GM21529 (cell line): ENCODE results near the gene SYNE1.
"Not testable (repeated sequence)": the region's sequence is repeated elsewhere in the genome, so short reads cannot be mapped to it uniquely, and the experiment has no call there.

ENCODE experiments used
- ATAC-seq: cut with Tn5 transposase; IDR thresholded peaks from one replicate; pipeline ENCODE4 v1.9.1; 2021; ENCODE audit not compliant: unreplicated experiment

Gene SYNE1

GRCh38 chr6:152151920-152152319 lies 485.2 kb downstream of the SYNE1 start:
- ATAC-seq: no peak

GRCh38 chr6:152150196-152150595 lies 487.0 kb downstream of the SYNE1 start:
- ATAC-seq: no peak

DNA sequence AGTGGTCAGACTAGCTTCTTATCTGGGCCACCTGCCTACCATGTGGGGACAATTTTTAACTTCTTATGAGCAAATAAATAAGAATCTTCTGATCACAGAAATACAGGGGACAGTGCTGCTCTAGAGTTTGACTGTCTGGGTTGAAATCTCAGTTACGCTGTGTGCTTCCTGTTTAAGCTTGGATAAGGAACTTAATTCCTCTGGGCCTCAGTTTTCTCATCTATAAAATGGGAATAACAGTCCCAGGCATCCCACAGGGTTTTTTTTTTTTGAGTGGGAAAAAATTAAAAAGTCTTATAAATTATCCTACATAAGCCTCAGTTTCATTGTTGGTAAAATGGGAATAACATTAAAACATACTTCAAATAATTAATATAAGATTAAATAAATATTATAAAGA lies 488.8 kb downstream of the SYNE1 start:
- no peak for ATAC-seq

DNA sequence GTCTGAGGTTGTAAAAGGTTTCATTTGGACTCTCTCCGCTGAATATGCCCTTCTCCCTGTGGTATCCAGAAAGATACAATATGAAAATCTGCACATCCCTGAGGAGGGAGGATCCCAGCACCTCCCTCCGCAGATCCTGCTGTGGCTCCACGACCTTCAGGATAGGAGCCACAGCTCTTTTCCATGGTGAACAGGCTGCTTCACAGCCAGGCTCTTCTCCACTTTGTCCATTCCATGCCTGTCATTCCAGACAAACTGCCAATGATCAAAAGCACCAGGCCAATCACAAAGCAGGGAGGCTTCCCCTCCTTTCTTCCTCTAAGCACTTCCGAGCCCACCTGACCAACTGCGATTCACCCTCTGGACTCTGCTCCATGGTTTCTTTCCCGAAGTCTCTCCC lies 489.9 kb downstream of the SYNE1 start:
- ATAC-seq: no peak

GRCh38 chr6:152146385-152146784 lies 490.8 kb downstream of the SYNE1 start:
- ATAC-seq: no peak

- ATAC-seq: no peak
Measured at GRCh38 chr6:152143359-152143758, 493.8 kb downstream of the SYNE1 start.

GRCh38 chr6:152142105-152142504 lies 495.1 kb downstream of the SYNE1 start:
- no peak for ATAC-seq

DNA sequence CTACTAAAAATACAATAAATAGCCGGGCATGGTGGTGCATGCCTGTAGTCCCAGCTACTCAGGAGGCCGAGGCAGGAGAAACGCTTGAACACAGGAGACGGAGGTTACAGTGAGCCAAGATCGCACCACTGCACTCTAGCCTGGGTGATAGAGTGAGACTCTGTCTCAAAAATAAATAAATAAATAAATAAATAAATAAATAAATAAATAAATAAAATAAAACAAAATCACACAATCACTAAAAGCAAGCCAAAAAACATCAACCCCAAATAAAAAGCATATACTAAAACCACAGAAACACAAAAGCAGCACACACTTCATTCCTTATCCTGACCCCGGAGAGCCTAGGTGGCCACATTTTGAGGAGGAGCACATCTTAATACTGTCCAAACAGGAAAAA lies 498.8 kb downstream of the SYNE1 start:
- not testable (repeated sequence) for ATAC-seq

DNA sequence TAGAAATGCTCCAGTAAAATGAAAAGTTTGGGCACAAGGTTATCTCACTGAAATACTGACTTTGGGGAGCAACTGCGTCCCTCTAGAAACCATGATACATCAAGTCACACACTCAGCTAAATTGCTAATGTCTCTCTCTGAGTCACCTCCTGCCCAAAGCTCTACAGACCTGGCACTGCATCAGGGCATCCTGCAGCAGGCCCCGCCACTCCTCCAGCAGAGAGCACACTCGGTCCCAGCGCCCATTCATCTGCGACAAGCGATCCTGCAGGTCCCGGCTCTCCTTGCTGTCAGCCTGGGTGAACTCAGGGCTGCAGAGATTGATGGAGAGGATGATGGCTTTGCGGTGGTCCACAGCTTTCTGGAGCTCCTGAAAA lies 500.7 kb downstream of the SYNE1 start:
- no peak for ATAC-seq

DNA sequence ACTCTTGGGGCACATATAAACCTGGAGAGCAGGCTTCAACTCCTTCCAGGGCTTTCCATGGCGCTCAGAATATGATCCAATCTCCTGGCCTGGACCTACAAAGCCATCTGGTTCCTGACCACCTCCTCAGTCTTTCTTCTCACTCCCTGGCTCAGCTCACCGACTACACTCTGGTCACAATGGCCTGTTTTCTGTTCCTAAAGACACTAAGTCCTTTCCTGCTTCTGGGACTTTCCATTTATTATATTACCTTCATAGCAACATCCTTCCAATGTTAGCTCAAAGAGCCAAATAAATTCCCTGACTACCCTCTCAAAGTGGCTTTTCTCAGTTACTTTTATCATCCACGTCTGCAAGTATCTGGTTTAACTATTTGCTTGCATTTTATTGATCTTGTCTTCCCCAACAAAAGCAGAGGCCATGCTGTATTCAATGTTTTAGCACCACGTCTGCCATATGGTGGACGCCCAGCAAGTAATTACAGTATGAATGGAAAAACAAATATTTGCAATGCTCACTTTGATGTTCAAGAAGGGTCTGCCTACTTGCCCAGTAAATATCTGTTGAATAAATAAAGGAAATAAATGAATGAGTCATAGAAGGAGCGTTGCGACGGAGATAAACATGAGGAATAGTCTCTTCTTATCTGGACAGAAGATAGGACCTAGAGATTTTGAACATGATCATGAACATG lies 501.3 kb downstream of the SYNE1 start:
- ATAC-seq: no peak

GRCh38 chr6:152130441-152130840 lies 506.7 kb downstream of the SYNE1 start:
- no peak for ATAC-seq

GRCh38 chr6:152129691-152130151 lies 507.4 kb downstream of the SYNE1 start:
- ATAC-seq: no peak

GRCh38 chr6:152127432-152128165 lies 509.6 kb downstream of the SYNE1 start:
- ATAC-seq: no peak

DNA sequence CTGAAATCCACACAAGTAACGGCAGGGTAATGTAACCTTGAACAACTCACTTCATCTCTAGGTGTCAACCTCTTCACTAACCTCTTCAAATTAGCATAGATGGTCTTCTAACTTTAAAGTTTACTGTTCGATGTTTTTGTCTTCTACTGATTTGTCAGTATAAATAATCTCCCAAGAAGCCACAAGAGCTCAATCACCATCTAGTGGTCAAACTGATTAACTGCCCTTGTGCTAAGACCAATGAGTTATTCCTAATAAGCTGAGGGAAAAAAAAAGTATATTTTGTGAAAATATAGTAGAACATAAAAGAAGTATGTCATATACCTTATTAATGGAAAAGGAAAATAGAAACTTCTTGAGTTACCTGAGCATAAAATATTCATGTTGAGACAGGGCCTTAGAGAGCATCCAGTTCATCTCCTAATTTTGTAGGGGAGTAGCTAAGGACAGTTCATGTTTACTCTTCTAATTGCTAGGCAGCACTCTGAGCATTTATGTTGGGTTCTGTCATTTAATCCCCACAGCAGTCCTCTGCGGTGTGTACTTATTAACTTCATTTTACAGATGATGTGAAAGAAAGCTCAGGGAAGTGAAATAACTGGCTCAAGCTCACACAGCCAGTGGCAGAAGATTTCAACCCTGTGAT lies 512.6 kb downstream of the SYNE1 start:
- peak; percentile 75 for ATAC-seq

DNA sequence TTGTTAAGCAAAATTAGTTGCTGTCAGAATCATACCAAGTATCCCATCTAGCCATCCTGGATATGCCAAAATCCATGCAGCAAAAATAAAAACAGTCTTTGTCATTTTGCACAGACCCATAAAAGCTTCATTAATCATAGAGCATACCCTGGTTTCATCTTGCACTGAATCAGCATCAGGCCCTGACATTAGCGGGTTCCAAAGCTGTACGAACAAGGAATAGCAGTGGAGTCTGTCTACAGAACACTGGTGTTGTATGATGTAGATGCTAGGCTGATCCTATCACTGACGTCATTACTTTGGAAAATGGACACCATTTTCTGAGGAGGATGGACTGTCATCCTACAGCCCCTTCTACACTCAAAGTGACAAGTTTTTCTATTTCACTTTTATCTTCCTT lies 514.1 kb downstream of the SYNE1 start:
- no peak for ATAC-seq

- no peak for ATAC-seq
Measured at GRCh38 chr6:152122434-152122833, 514.7 kb downstream of the SYNE1 start.

DNA sequence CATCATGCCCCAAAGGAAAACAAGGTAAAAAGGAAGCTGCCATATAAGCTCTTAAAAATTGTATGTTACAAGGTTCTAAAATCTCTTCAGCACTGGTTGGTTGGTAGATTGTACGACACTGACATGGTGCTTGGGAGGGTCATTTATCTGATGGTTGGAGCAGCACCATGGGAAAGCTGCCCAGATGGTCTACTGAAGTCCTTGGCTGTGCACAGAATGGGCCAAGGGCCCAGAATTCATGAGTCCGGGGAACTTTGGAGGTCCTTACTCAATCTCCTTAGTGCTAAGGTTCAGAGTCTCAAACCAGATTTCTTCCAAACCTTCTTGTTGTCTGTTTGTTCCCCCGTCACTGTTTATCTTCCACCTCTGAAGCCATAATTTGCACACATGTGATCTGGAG lies 515.3 kb downstream of the SYNE1 start:
- ATAC-seq: no peak

DNA sequence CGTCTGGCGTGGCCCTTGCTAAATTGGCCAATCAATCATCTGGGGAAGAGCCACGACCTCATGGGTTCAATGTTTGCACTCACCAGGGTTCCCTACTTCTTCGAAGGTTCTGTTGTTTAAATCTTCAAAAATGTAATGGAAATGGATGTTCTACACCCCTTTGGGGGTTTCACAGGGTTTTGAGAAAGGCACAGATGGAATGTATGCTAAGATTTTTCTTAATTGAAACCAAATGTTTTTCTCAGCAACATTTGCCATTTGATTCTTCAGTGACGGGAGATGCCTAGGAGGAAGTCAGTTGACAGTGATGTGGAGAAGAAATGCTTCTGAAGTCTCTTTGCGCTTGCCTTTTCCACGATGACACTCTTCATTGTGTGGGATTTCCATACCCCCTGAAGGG lies 517.3 kb downstream of the SYNE1 start:
- ATAC-seq: no peak

DNA sequence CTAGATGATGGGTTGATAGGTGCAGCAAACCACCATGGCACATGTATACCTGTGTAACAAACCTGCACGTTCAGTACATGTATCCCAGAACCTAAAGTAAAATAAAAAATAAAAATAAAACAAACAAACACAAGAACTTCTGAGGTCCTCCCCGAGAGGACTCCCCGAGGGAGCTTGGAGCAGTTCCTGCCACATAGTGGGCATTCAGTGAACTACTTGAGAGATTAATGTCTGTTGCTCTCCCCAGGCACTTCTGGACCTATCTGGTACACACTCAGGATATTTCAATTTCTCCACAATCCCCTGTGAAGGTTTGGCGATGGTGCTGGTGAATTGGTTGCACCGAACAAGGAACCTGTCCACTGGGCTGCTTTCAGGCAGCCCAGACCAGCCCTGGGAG lies 518.5 kb downstream of the SYNE1 start:
- no peak for ATAC-seq

DNA sequence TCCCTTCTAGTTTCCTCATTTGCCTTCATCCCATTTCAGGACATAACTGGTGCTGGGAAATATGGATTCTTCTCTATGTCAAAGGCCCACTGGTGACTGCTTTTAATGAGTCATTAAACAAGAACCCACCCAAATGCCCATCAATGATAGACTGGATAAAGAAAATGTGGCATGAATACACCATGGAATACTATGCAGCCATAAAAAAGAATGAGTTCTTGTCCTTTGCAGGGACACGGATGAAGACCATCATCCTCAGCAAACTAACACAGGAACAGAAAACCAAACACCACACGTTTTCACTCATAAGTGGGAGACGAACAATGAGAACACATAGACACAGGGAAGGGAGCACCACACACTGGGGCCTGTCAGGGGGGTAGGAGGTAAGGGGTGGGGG lies 518.9 kb downstream of the SYNE1 start:
- ATAC-seq: no peak

GRCh38 chr6:152117156-152118133 lies 519.7 kb downstream of the SYNE1 start:
- ATAC-seq: peak; percentile 78
